HG03097 (cell line): Measurements from ENCODE around the gene ATL1.
"Not testable (repeated sequence)": the region's sequence is repeated elsewhere in the genome, so short reads cannot be mapped to it uniquely, and the experiment has no call there.

Experiments
- ATAC-seq: cut with Tn5 transposase; IDR thresholded peaks from one replicate; pipeline ENCODE4 v1.9.1; 2021; ENCODE audit not compliant: unreplicated experiment, low FRiP score

The ATL1 gene

GRCh38 chr14:50534416-50534815, 25.5 kb upstream of the ATL1 start:
- no peak for ATAC-seq

GRCh38 chr14:50534997-50535396, 24.9 kb upstream of the ATL1 start:
- no peak for ATAC-seq

- ATAC-seq, result not testable (repeated sequence)
Observed at GRCh38 chr14:50538034-50538433, 21.9 kb upstream of the ATL1 start.

- ATAC-seq, result no peak
Observed at GRCh38 chr14:50539051-50539450, 20.9 kb upstream of the ATL1 start.

- ATAC-seq, result no peak
Observed at GRCh38 chr14:50541159-50541567, 18.8 kb upstream of the ATL1 start.

- ATAC-seq, result no peak
Observed at GRCh38 chr14:50542941-50543418, 17.0 kb upstream of the ATL1 start.

GRCh38 chr14:50544911-50545310, 15.0 kb upstream of the ATL1 start:
- ATAC-seq, result no peak

GRCh38 chr14:50545618-50546017, 14.3 kb upstream of the ATL1 start:
- no peak for ATAC-seq

- ATAC-seq, result no peak
Observed at GRCh38 chr14:50550294-50550693, 9.7 kb upstream of the ATL1 start.

- ATAC-seq, result no peak
Observed at GRCh38 chr14:50551877-50552276, 8.1 kb upstream of the ATL1 start.

- not testable (repeated sequence) for ATAC-seq
Observed at GRCh38 chr14:50552796-50553195, 7.1 kb upstream of the ATL1 start.

- no peak for ATAC-seq
Observed at GRCh38 chr14:50560931-50561285, 963 bp downstream of the ATL1 start.

GRCh38 chr14:50562841-50563240, 2.9 kb downstream of the ATL1 start:
- ATAC-seq, result no peak

- no peak for ATAC-seq
Observed at GRCh38 chr14:50569714-50570274, 9.8 kb downstream of the ATL1 start.

- no peak for ATAC-seq
Observed at GRCh38 chr14:50573862-50574261, 13.9 kb downstream of the ATL1 start.

GRCh38 chr14:50575769-50576168, 15.8 kb downstream of the ATL1 start:
- ATAC-seq, result no peak

- ATAC-seq, result no peak
Observed at GRCh38 chr14:50577982-50578381, 18.0 kb downstream of the ATL1 start.

GRCh38 chr14:50578433-50578832, 18.5 kb downstream of the ATL1 start:
- no peak for ATAC-seq

GRCh38 chr14:50590464-50590863, 30.5 kb downstream of the ATL1 start:
- ATAC-seq, result no peak

- no peak for ATAC-seq
Observed at GRCh38 chr14:50594577-50595316, 34.8 kb downstream of the ATL1 start.

- ATAC-seq, result no peak
Observed at GRCh38 chr14:50598765-50599164, 38.8 kb downstream of the ATL1 start.

GRCh38 chr14:50599700-50600444, 39.9 kb downstream of the ATL1 start:
- no peak for ATAC-seq
